CD14-positive monocyte (primary cell): ENCODE measurements around the gene VAV1. TPM values are rescaled to one million over a fixed set of nuclear protein-coding genes. Genes with fewer than 3 reads are reported as not detected.

ENCODE experiments used
- DNase-seq, 3 donors: peaks; one replicate each; pipeline ENCODE4 v3.0.0-alpha.2; 2011 to 2022
- H2AFZ ChIP-seq: 2 replicates; pipeline ENCODE4 v1.6.0; 2012; ENCODE audit warnings: mild to moderate bottlenecking, low read depth, low read length, inconsistent platforms; ENCODE audit not compliant: insufficient read depth, poor library complexity, severe bottlenecking
- H3K27ac ChIP-seq, 2 donors: 1 replicate in 1 of 2; 2 replicates in 1 of 2; pipeline ENCODE4 v1.5.1; 2012 to 2013; ENCODE audit warnings: low read length in 2 of 2, control low read depth in 1 of 2, inconsistent platforms in 1 of 2, low read depth in 1 of 2, mild to moderate bottlenecking in 1 of 2
- H3K27me3 ChIP-seq, 2 donors: one replicate each; pipeline versions ENCODE4 v1.6.0 to v1.6.1; 2011 to 2013; ENCODE audit warnings: low read length in 2 of 2; ENCODE audit not compliant: control insufficient read depth in 2 of 2, insufficient read depth in 2 of 2
- H3K36me3 ChIP-seq, 2 donors: replicated peaks in 1 of 2; 1 replicate in 1 of 2; 2 replicates in 1 of 2; pipeline versions ENCODE4 v1.5.1 to v1.6.1; 2012 to 2013; ENCODE audit warnings: low read length in 2 of 2, control low read depth in 1 of 2, inconsistent platforms in 1 of 2, mild to moderate bottlenecking in 1 of 2; ENCODE audit not compliant: insufficient read depth in 2 of 2, control insufficient read depth in 1 of 2
- H3K4me1 ChIP-seq, 2 donors: 1 replicate in 1 of 2; 2 replicates in 1 of 2; pipeline versions ENCODE4 v1.5.1 to v1.6.1; 2012 to 2013; ENCODE audit warnings: low read length in 2 of 2, control low read depth in 1 of 2, inconsistent platforms in 1 of 2, mild to moderate bottlenecking in 1 of 2, moderate library complexity in 1 of 2; ENCODE audit not compliant: insufficient read depth in 2 of 2, control insufficient read depth in 1 of 2
- H3K4me2 ChIP-seq: replicated peaks from 2 replicates; pipeline ENCODE3; 2012; ENCODE audit warnings: low read length, moderate library complexity, mild to moderate bottlenecking; ENCODE audit not compliant: poor library complexity, severe bottlenecking; ENCODE audit errors: extremely low read depth
- H3K4me3 ChIP-seq, 3 experiments: fragments of 200-600 bp in 1 of 3; sonication (generic) in 1 of 3; replicated peaks in 1 of 3; 1 replicate in 2 of 3; 2 replicates in 1 of 3; pipeline ENCODE4 v1.5.1; 2011 to 2013; ENCODE audit warnings: low read length in 3 of 3, mild to moderate bottlenecking in 3 of 3, control low read depth in 2 of 3, low read depth in 2 of 3, inconsistent platforms in 1 of 3, moderate library complexity in 1 of 3
- H3K79me2 ChIP-seq: 2 replicates; pipeline ENCODE4 v1.6.0; 2012; ENCODE audit warnings: mild to moderate bottlenecking, control low read depth, inconsistent platforms, low read length, moderate library complexity; ENCODE audit not compliant: insufficient read depth
- H3K9ac ChIP-seq: 2 replicates; pipeline ENCODE4 v1.6.0; 2017; ENCODE audit warnings: low read length, mild to moderate bottlenecking; ENCODE audit not compliant: insufficient read depth, poor library complexity, severe bottlenecking
- H3K9me3 ChIP-seq, 2 donors: replicated peaks in 1 of 2; 1 replicate in 1 of 2; 2 replicates in 1 of 2; pipeline versions ENCODE4 v1.5.1 to v1.6.1; 2012 to 2013; ENCODE audit warnings: low read length in 2 of 2, control low read depth in 1 of 2; ENCODE audit not compliant: control insufficient read depth in 1 of 2, insufficient read depth in 1 of 2
- H4K20me1 ChIP-seq: 2 replicates; pipeline ENCODE4 v1.6.0; 2012; ENCODE audit warnings: mild to moderate bottlenecking, low read length, control low read depth, moderate library complexity; ENCODE audit not compliant: insufficient read depth
- H3K27ac Mint-ChIP-seq, 7 donors: one replicate each; pipeline ENCODE4 v1.8.0; 2020; ENCODE audit warnings: mild to moderate bottlenecking in 7 of 7, mixed read lengths in 7 of 7, moderate library complexity in 6 of 7, inconsistent platforms in 2 of 7
- H3K27me3 Mint-ChIP-seq, 3 donors: one replicate each; pipeline ENCODE4 v1.8.0; 2021 to 2022; ENCODE audit warnings: low read depth in 3 of 3, mild to moderate bottlenecking in 3 of 3, mixed read lengths in 3 of 3, moderate library complexity in 3 of 3, inconsistent platforms in 1 of 3
- H3K36me3 Mint-ChIP-seq, 2 donors: one replicate each; pipeline ENCODE4 v1.8.0; 2020; ENCODE audit warnings: mixed read lengths in 2 of 2, inconsistent platforms in 1 of 2, mild to moderate bottlenecking in 1 of 2
- H3K4me1 Mint-ChIP-seq: one replicate; pipeline ENCODE4 v1.8.0; 2020; ENCODE audit warnings: mild to moderate bottlenecking, mixed read lengths
- H3K4me3 Mint-ChIP-seq, 2 donors: one replicate each; pipeline ENCODE4 v1.8.0; 2020; ENCODE audit warnings: mild to moderate bottlenecking in 2 of 2, mixed read lengths in 2 of 2, moderate library complexity in 1 of 2
- H3K9me3 Mint-ChIP-seq, 7 donors: one replicate each; pipeline ENCODE4 v1.8.0; 2020 to 2022; ENCODE audit warnings: mixed read lengths in 7 of 7, mild to moderate bottlenecking in 6 of 7, moderate library complexity in 6 of 7, inconsistent platforms in 2 of 7
- CTCF ChIP-seq: fragments of 200-600 bp; IDR thresholded peaks from one replicate; pipeline ENCODE4 v1.8.0; 2022; ENCODE audit warnings: antibody characterized with exemption, mild to moderate bottlenecking
- WGBS: methylation state at CpG from one replicate; pipeline ENCODE4 v1.1.5; 2013; ENCODE audit warnings: missing lambda C conversion rate; ENCODE audit not compliant: insufficient coverage; 5-methylcytosine and 5-hydroxymethylcytosine counted together
- intact Hi-C, 2 donors: fragments of 100-400 bp; cut with micrococcal nuclease; formaldehyde crosslinking; loops; one replicate each; pipeline versions ENCODE4 v1.15.0 to v1.15.1; 2023
- polyA plus RNA-seq, 3 donors: library from polyadenylated mRNA; depleted of rRNA in 1 of 3; unstranded in 2 of 3; stranded (reverse) in 1 of 3; fragments of 300-500 nt in 2 of 3; fragments of >200 nt in 1 of 3; fragmentation: Illumina TruSeq in 2 of 3; gene quantifications; 1 replicate in 2 of 3; 2 replicates in 1 of 3; pipeline ENCODE4 v1.2.3, GENCODE V29; 2012 to 2021

Gene VAV1
- polyA plus RNA-seq, 3 donors: 21.3 to 81.2 (median 30.2) TPM

DNA sequence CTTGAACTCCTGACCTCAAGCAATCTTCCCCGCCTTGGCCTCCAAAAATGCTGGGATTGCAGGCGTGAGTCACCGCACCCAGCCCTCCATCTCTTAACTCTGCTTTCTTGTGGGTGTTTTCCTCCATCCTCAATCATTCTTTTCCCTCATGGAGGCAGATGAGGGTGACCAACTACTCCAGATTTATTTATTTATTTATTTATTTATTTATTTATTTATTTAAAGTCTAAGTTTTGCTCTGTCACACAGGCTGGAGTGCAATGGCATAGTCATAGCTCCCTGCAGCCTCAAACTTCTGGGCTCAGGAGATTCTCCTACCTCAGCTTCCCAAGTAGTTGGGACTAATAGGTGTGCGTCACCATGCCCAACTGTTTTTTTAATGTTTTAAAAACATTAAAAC is 14.9 kb downstream of the VAV1 start:
- Histone ChIP-seq H2AFZ (no peak overlapping the region), H3K9ac (no peak overlapping the region), H3K27me3 (no peaks in the 10 kb centered on the region), H3K36me3 (peaks cover 33 to 83% of the 10 kb centered on the region in 2 donors), H3K4me1 (no peaks in the 10 kb centered on the region), H4K20me1 (peaks cover 99% of the 10 kb centered on the region), H3K4me3 (no peak overlapping the region), H3K27ac (no peak overlapping the region), H3K79me2 (peaks cover 99% of the 10 kb centered on the region), H3K4me2 (no peak overlapping the region), H3K9me3 (no peaks in the 10 kb centered on the region)
- DNase-seq: no peak
- Mint-ChIP-seq H3K4me3 (no peak overlapping the region), H3K27ac (no peak overlapping the region), H3K4me1 (peaks cover 19% of the 10 kb centered on the region), H3K36me3 (peaks cover 42 to 73% of the 10 kb centered on the region in 2 donors), H3K9me3 (no peaks in the 10 kb centered on the region), H3K27me3 (peaks cover 0 to 2% (median 0%) of the 10 kb centered on the region in 3 donors)
- TF ChIP-seq CTCF: no peak
- no CpG with 5 or more reads among the region's 4 CpGs for WGBS
- intact Hi-C loops: no loop called here

GRCh38 chr19:6788896-6789295 is 16.4 kb downstream of the VAV1 start:
- WGBS: 100% methylated on average over 1 of the region's 4 CpGs
- TF ChIP-seq CTCF: no peak
- Mint-ChIP-seq H3K36me3 (peaks cover 50 to 76% of the 10 kb centered on the region in 2 donors), H3K4me3 (no peak overlapping the region), H3K4me1 (peaks cover 24% of the 10 kb centered on the region), H3K27ac (peak overlapping the region in 3 of 7 donors; percentile 66 to 83 (median 80)), H3K27me3 (peaks cover 0 to 2% (median 0%) of the 10 kb centered on the region in 3 donors), H3K9me3 (peaks cover 0 to 5% (median 0%) of the 10 kb centered on the region in 7 donors)
- Histone ChIP-seq H4K20me1 (peaks cover 99% of the 10 kb centered on the region), H3K9me3 (no peaks in the 10 kb centered on the region), H3K4me2 (no peak overlapping the region), H3K4me1 (no peaks in the 10 kb centered on the region), H3K9ac (no peak overlapping the region), H3K36me3 (peaks cover 33 to 86% of the 10 kb centered on the region in 2 donors), H3K79me2 (peaks cover 99% of the 10 kb centered on the region), H2AFZ (no peak overlapping the region), H3K27ac (peak overlapping the region in 1 of 2 donors; percentile 8), H3K4me3 (no peak overlapping the region), H3K27me3 (no peaks in the 10 kb centered on the region)
- intact Hi-C loops: no loop called here
- no peak for DNase-seq
